Ovary (tissue), 3 donors: Measurements from ENCODE around the gene PLXNA4.

Experiments used
- CTCF ChIP-seq, 3 donors: fragments of 450-650 bp in 2 of 3; fragments of 200-600 bp in 1 of 3; IDR thresholded peaks; one replicate each; pipeline versions ENCODE4 v1.5.1 to v1.8.0; 2016 to 2022; ENCODE audit warnings: antibody characterized with exemption in 3 of 3, mild to moderate bottlenecking in 1 of 3
- POLR2A ChIP-seq: fragments of 450-650 bp; IDR thresholded peaks from one replicate; pipeline ENCODE4 v1.6.1; 2017; ENCODE audit warnings: antibody characterized with exemption, mild to moderate bottlenecking, moderate library complexity
- donor health status: DM: no; HTN: no; CAD: no.

GRCh38 chr7:132469264-132469663, 107.0 kb downstream of the PLXNA4 start:
- TF ChIP-seq CTCF (IDR thresholded peaks at IDR 0.05) (no peak), POLR2A (no peak)
